Measurements from ENCODE around the gene IFI30. TPM values are rescaled to one million over a fixed set of nuclear protein-coding genes. Genes with fewer than 3 reads are reported as not detected.

Gene IFI30
- total RNA-seq, 1 donor, result 23.1 TPM

GRCh38 chr19:18226956-18227780 lies 53.6 kb downstream of the IFI30 start:
- no peak for TF ChIP-seq CTCF (IDR thresholded peaks at IDR 0.05; ENCODE audit: insufficient read depth, low read length)
- no peak for DNase-seq (ENCODE audit: low read depth)

More at GRCh38 chr19:18226956-18227780, 53.6 kb downstream of the IFI30 start:
- H3K4me3 ChIP-seq (ENCODE audit: low read depth, low read length), result no peak overlapping the region

Small RNA genes lying within 50 kb of the gene (small RNA-seq; reads per million reads assigned to genes)
- gene IFI30, result not detected

Other genes with a start within 250 kb of the IFI30 start
- 17.0 and 24.9 TPM in 2 replicates for gene CCDC124, start 240.8 kb upstream of the IFI30 start, total RNA-seq (ENCODE audit: low replicate concordance)
- gene KCNN1, start 206.7 kb upstream of the IFI30 start, total RNA-seq (ENCODE audit: low replicate concordance), result 0.25 TPM in 1 of 2 replicates, not detected in the other
- gene ARRDC2, start 165.6 kb upstream of the IFI30 start, total RNA-seq (ENCODE audit: low replicate concordance), result 4.2 and 8.0 TPM in 2 replicates
- not detected in 2 replicates for gene IL12RB1, start 86.9 kb upstream of the IFI30 start, total RNA-seq (ENCODE audit: low replicate concordance)
- gene MAST3, start 76.0 kb upstream of the IFI30 start, total RNA-seq (ENCODE audit: low replicate concordance), result 2.4 and 3.1 TPM in 2 replicates
- 36.7 and 41.3 TPM in 2 replicates for gene PIK3R2, start 20.6 kb upstream of the IFI30 start, total RNA-seq (ENCODE audit: low replicate concordance)
- gene MPV17L2, start 19.4 kb downstream of the IFI30 start, total RNA-seq (ENCODE audit: low replicate concordance), result 4.4 and 11.7 TPM in 2 replicates
- 2.8 TPM in 1 of 2 replicates, not detected in the other for gene RAB3A, start 30.2 kb downstream of the IFI30 start, total RNA-seq (ENCODE audit: low replicate concordance)
- gene PDE4C, start 52.6 kb downstream of the IFI30 start, total RNA-seq (ENCODE audit: low replicate concordance), result not detected in 2 replicates
- gene IQCN, start 100.6 kb downstream of the IFI30 start, total RNA-seq (ENCODE audit: low replicate concordance), result 1.5 and 4.4 TPM in 2 replicates
- gene JUND, start 107.8 kb downstream of the IFI30 start, total RNA-seq (ENCODE audit: low replicate concordance), result 61.9 and 85.6 TPM in 2 replicates
- gene LSM4, start 149.3 kb downstream of the IFI30 start, total RNA-seq (ENCODE audit: low replicate concordance), result 113 and 119 TPM in 2 replicates
- 9.6 and 27.2 TPM in 2 replicates for gene PGPEP1, start 166.8 kb downstream of the IFI30 start, total RNA-seq (ENCODE audit: low replicate concordance)
- gene GDF15, start 212.3 kb downstream of the IFI30 start, total RNA-seq (ENCODE audit: low replicate concordance), result 23.8 and 27.6 TPM in 2 replicates
- 0.09 TPM in 1 of 2 replicates, not detected in the other for gene LRRC25, start 223.8 kb downstream of the IFI30 start, total RNA-seq (ENCODE audit: low replicate concordance)
- 66.7 and 76.4 TPM in 2 replicates for gene SSBP4, start 245.6 kb downstream of the IFI30 start, total RNA-seq (ENCODE audit: low replicate concordance)